Activated naive CD8-positive, alpha-beta T cell treated with anti-CD3 and anti-CD28 coated beads, Interleukin-2, amount 50 U/mL, for 16 hours (primary cell): ENCODE measurements around the gene HMOX2.
A peak's percentile ranks its signal among the peaks of the same experiment; 100 is the strongest.

Experiments
- DNase-seq: peaks from one replicate; pipeline ENCODE4 v3.0.0-alpha.2; 2020; ENCODE audit warnings: low read depth, low spot score

HMOX2 gene, protein sequence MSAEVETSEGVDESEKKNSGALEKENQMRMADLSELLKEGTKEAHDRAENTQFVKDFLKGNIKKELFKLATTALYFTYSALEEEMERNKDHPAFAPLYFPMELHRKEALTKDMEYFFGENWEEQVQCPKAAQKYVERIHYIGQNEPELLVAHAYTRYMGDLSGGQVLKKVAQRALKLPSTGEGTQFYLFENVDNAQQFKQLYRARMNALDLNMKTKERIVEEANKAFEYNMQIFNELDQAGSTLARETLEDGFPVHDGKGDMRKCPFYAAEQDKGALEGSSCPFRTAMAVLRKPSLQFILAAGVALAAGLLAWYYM

DNA sequence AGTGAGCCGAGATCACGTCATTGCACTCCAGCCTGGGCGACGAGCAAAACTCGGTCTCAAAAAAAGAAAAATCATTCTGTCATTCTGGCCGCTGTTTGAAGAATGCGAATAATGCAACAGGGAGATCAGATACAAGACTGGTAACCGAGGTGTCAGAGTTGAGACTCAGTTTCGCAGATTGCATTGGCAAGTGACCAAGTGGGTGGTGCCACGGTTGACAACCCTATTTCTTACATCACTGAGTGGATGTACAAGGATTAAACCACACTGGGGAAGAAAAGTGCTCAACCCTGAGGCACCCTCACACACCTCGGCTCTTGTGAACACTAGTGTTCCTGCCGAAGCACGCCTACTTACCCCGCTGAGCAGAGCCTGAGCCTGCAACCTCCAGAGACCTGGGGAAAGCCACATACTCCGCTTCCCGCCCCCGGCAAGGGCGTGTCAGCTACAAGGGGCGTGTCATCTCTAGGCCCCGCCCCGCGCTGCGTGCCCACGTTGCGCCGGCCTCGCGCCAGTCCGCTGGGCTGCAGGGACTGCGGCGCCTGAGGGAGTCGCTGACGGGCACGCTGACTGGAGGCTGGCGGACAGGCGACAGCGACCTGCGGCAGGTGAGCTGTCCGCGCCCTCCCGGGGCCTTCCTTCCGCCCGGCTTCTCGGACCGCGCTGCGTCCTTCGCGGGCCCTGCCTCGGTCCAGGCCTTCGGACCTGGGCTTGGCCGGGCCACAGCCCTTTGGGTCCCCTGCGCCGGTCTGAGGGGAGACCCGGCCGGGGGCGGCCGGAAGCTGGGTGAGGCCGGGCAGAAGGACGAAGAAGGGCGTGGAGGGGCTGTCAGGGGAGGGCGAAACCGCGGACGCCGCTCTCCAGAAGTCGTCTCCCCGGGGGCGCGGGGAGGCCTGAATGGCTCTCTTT, at the start of gene HMOX2:
TSS of gene HMOX2 (plus strand) at position 519 of the 909 bp plus-strand sequence. CDS start 29,127 bp downstream, outside the sequence.
- peak; percentile 88 for DNase-seq

DNA sequence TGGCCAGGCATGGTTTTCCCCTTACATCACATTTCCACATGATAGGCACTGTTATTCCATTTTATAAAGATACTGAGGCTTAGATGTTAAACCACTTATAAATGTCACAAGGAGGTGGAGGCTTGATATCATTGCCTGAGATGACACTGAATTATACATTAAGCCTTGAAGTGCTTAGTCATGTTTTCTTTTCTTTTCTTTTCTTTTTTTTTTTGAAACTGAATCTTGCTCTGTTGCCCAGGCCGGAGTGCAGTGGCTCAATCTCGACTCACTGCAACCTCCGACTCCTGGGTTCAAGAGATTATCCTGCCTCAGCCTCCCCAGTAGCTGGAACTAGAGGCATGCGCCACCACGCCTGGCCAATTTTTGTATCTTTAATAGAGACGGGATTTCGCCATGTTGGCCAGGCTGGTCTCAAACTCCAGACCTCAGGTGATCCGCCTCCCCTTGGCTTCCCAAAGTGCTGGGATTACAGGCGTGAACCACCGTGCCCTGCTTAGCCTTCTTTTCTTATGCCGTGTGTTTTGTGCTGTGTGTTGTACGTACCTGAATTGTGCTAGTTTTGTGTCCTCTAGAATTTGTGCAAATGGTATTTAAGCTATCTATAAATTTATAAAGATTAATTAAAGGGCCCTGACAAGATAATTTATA, 49.4 kb upstream of the HMOX2 start:
- DNase-seq, result no peak

DNA sequence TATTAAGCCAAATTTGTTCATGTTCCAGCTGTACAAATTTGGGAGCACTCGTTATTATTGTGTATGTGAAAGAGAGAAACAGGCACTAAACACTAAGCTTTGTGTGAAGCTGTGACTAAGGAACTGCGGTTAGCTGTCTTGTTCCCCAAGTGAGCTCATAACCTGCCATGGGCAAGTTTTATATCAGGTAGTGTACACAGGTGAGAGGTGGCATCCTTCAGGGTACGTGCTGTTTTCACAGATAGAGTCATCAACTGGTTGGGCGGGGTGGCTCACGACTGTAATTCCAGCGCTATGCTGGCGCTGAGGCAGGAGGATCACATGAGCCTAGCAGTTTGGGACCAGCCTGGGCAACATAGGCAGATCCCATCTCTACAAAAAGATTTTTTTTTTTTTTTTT, 47.7 kb upstream of the HMOX2 start:
- no peak for DNase-seq

DNA sequence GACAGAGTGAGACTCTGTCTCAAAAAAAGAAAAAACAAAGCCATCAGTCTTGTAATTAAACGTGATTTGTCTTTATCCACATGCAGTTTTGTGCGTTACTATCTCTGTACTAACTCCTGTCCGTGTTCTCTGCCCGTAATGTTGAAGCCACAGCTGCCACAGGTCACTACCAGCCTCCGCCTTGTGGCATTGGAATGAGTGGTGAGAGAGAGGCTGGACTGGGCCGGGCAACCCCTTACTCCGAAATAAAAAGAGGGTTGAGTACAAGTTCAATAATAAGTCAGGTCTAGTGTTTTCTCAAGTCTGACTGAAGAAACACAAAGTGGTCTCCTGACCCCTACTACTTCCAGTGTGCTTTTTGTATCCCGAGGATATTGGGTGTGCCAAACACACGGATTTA, 45.2 kb upstream of the HMOX2 start:
- DNase-seq, result no peak

DNA sequence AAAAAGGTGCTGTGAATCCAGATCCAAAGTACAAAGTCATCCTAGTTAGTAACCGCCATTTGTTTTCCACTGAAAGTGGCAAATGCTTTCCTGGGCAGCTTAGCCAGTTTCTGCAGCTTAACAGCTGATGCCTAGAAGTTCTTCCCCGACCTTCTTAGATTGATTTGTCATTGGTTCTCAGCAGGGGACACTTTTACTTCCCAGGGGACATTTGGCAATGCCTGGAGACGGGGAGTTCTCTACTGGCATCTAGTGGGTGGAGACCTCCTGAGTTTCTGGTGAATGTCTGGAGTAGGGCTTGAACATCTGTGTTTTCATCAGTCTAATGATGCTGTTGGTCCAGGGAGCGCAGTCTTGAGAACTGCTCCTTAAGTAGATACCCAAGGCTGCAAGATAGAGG, 43.0 kb upstream of the HMOX2 start:
- DNase-seq, result no peak

DNA sequence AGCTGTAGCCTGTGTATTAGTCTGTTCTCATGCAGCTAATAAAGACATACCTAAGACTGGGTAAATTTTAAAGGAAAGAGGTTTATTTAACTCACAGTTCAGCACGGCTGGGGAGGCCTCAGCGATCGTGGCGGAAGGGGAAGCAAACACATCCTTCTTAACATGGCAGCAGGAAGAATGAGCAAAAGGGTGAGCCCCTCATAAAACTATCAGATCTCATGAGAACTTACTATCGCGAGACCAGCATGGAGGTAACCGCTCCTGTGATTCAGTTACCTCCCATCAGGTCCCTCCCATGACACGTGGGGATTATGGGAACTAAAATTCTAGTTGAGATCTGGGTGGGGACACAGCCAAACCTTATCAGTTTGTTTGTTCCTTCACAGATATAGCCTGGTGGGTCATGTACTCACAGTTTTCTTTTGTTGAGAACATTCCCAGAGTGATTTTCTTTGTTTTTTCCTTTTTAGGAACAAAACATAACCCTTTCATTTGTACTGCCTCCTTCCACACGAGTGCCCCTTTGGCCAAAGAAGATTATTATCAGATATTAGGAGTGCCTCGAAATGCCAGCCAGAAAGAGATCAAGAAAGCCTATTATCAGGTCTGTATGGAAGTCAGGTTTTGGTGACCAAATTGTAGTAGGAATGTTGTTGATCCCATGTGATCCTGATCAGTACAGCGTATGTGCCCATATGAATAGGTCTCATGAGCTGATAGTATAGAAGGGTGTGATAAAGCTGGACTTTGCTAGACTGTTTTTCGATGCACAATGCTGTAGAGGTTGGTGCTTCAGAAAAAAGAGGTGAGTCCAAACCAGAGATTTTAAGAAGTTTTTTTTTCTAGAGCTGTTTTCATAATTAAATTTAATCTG, 42.0 kb upstream of the HMOX2 start:
- DNase-seq, result no peak

DNA sequence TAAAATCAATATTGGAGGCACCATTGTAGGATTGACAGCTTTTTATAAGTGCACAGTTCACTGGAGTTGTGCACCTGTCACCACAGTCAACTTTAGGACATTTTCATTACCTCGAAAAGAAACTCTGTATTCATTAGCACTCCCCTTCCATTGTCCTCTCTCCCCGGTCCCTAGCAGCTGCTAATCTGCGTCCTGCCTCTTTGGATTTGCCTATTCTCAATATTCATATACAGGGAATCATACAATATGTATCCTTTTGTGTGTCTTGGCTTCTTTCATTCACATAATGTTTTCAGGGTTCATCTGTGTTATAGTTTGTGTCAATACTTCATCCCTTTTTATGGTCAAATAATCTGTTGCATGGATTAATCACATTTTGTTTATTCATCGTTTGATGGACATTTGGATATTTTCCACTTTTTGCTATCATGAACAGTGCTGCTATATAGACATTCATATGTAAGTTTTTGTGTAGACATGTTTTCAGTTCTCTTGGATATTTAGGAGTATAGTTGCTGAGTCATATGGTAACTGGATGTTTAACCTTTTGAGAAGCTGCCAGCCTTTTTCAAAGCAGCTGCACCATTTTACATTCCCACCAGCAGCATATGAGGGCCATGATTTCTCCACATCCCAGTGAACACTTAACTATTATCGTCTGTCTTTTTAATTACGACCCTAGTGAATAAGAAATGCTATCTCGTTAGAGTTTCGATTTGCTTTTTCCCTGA, 40.7 kb upstream of the HMOX2 start:
- no peak for DNase-seq

DNA sequence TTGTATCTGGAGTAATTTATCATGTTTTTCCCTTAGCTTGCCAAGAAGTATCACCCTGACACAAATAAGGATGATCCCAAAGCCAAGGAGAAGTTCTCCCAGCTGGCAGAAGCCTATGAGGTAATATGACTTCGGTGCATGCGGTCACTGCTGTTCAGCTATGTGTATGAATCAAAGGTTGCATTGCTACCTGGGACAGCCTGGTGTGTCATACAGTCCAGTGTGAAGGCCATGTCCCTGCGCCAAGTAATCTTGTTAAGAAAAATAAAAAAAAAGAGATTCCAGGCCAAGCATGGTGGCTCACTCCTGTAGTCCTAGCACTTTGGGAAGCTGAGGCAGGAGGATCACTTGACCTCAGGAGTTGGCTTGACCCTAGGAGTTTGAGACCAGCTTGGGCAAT, 38.8 kb upstream of the HMOX2 start:
- no peak for DNase-seq

DNA sequence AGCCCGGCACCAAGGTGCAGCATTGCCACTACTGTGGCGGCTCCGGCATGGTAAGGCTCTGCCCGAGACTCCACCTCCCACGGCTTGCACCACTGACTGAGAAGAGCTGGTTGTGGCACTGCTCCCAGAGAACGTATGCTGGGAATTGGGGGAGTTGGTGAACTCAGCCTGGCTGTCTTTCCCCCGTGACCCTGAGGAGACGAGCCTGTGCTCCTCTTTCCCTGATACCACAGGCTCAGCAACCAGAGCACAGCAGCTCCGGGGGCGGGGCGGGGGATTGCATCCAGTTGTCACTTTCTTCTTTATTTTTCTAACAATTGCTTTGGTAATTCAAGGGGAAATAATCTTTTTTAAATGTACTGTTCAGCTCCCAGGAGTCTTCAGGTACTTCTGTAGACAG, 33.8 kb upstream of the HMOX2 start:
- DNase-seq, result no peak

DNA sequence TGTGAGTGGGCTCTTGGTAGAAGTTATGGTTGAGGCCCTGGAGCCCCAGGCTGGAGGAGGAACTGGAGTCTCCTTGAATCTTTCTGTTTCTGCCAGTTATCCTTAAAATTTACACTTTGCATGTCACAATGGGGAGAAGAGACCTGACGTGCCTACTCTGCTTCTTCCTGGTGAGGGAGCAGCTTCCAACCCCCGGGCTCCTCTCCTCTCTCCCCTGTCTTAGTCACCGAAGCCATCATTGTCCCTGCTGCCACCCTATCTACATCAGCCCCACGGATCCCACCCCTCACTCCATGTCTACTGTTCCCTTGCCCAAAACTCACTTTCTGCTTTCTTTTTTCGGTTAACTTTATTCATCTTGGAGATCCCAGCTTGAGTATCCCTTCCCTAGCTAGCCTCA, 32.9 kb upstream of the HMOX2 start:
- no peak for DNase-seq

DNA sequence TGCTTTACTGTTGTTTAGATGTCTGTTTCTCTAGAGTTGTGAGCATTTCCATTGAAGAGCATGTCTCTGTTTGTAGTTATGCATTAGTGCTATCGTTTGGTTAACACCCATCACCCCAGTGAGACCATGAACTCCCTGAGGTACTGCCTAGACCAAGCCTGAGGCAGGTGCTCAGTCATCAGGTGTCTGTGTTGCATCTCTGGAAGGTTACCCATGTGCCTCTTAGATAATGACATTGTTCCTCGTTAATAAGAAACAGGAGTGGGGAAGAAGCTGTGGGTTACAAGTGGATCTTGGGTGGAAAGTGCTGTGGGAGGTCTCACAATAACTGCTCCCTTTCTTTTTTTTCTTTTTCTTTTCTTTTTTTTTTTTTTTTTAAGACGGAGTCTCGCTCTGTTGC, 32.2 kb upstream of the HMOX2 start:
- no peak for DNase-seq

DNA sequence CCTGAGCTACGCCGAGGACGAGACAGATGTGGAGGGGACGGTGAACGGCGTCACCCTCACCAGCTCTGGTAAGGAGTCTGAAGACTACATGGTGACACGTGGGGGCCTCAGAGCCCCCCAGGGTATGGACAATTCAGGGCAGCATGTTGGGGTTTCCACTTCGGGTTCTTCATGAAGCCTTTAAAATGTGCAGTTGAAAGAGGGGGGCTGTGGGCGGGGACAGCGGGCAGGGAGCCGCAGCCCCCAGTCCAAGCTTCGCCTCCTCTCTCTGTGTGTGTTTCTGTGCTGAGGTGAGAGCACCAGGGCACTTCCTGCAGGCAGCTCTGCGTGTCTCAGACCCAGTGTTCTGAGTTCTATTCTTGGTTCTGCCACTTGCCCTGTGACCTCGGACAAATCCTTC, 25.8 kb upstream of the HMOX2 start:
- DNase-seq, result no peak

DNA sequence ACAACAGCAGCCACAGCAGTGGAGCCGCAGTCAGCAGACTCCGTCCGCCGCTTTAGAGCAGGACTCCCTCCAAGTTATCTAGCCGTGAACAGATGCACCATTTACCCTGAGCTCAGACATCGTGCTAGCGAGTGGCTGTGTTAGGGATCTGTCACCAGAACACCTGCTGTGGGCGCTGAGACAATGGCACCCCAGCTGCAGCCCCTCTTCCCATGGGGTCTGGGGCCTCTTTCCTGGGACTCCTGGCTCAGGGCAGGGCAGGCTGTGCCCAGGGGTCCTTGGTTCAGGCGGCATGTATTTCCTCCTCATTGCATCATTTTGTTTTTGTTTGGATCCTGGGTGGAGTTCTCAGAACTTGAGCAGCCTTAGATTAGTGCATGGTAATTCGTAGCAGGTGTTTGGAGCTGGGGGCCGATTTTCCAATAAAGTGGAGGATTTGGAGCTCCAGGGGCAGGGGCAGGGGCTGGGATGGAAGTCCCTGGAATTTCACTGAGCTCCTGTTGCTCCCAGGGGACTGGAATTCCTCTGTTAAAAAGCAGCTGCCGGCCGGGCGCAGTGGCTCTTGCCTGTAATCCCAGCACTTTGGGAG, 25.2 kb upstream of the HMOX2 start:
- no peak for DNase-seq

DNA sequence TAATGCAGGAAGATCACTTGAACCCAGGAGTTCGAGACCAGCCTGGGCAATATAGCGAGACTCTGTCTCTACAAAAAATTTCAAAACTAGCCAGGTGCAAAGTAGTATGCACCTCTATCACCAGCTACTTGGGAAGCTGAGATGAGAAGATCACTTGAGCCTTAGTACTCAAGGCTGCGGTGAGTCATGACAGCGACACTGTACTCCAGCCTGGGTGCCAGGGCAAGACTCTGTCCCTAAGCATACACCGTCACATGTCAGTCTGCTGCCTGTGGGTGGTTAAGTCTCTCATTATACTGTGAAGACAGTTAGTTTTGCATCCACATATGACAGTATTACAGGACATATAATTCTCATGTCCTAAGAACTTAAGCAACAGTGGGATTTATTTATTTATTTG, 23.5 kb upstream of the HMOX2 start:
- DNase-seq, result no peak

DNA sequence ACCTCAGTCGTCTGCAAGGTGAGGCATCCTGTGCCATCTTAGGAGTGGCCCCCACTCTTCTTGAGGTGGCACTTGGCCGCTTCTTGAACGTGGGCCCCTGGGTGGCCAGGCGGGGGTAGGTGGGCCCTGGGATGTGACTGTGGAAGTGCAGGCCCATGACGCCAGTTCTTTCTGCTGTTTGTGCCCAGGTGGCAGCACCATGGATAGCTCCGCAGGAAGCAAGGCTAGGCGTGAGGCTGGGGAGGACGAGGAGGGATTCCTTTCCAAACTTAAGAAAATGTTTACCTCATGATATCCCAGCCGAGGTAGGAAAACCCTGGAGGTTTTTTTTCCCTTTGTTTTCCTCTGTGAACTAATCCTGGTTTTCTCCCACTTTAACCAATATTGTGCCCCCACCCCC, 21.6 kb upstream of the HMOX2 start:
- no peak for DNase-seq

DNA sequence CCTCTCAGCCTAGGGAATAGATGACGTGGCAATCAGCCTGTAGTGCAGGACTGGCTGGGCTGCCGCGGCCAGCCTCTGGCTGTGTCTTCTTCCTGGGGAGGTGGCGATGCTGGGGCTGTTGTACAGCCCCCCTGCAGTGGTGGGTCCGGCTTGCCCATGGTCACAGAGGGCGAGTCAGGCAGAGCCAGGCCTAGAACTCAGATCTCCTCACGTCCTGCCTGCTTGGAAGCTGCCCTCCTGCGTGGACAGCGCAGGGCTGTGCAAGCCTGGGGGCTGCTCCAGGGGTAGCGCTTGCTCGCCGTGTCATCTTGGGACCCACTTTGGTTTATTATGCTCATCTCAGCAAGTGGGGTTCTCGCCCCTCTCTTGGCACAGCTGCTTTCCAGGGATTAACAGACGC, 21.1 kb upstream of the HMOX2 start:
- DNase-seq, result no peak

DNA sequence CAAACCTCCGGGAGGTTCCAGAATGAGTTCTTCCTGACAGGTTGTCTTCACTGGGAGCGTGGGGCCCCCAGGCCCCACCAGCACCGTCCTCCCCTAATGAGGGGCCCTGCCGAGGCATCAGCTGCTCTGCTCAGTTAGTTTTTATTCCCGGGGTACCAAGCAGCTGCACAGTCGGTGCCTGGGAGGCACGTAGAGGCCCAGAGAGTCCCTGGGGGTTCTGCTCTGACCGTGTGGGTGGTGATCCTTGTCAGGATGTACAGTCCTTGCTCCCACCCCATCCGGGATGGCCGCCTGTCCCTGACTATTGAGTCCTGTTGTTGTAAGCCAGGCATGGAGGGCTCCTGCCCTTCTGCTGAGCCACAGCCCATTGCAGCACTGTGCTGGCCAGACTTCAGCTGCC, 20.2 kb upstream of the HMOX2 start:
- no peak for DNase-seq

DNA sequence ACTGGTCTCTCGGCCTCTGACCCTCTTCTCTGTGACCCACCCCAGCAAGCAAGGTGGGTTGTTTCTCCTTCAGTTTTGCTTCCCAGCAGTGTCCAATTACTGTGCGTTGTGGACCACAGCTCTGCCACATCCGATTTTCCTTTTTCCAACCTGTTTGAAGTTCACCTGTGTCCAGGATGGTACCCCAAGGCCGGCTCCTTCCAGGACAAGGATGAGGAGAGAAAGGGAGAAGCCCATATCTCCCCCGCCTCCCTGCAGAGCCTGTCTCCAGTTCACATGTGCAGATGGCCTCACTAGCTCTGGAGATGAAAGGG, 15.3 kb upstream of the HMOX2 start:
- no peak for DNase-seq

DNA sequence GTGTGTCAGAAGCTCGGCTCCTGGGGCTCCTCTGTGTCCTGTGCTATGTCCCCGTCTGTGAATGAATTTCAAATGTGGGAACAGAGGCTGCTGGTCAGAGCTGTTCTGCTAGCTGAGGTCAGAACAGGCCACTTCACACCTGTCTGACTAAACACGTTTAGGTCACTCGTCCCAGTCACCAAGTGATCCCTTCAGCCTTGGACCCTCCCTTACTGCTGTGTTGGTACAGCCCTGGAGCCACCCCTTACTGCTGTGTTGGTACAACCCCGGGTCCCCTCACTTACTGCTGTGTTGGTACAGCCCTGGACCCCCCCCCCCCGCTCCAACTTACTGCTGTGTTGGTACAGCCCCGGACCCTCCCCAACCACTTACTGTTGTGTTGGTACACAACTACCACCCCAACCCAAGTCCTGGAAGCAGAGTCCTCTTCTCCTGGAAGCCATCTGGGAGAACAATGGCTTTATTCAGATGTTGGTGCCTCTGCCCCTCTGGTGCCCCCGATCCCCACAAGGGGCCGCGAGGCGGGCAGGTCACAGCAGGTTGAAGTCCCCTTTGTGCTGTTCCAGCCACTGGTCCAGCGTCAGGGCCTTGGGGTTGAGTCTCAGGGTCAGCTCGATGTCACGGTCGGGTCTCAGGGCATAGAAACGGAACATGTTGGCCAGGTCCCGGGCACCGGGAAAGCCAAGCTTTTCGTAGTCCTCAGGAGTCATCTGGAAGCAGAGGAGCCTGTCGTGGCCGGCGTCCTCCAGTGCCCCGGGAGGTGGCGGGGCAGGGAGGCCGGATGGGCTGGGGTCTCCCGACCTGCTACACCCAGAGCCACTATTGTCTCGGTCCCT, 14.7 kb upstream of the HMOX2 start:
- DNase-seq, result no peak
